K562 (cell line): ENCODE results near the gene SIT1. TPM values are rescaled to one million over a fixed set of nuclear protein-coding genes. Genes with fewer than 3 reads are reported as not detected.

Experiments
- ARID1B ChIP-seq: fragments of 450-650 bp; IDR thresholded peaks from 2 replicates; pipeline ENCODE4 v1.6.1; 2016; ENCODE audit warnings: antibody characterized with exemption, mild to moderate bottlenecking, inconsistent platforms
- EP300 ChIP-seq: IDR thresholded peaks from 2 replicates; pipeline ENCODE4 v1.6.1; 2012; ENCODE audit warnings: low read length, improper control_type of control experiment
- ERF ChIP-seq: fragments of 450-650 bp; formaldehyde crosslinking; IDR thresholded peaks from 2 replicates; pipeline ENCODE4 v1.4.0; 2020; ENCODE audit warnings: mild to moderate bottlenecking, mixed read lengths
- FOSL1 ChIP-seq: fragments of 200-800 bp; sonication (Bioruptor generic); conservative IDR thresholded peaks from 2 replicates; pipeline ENCODE4 v1.6.1; 2016; ENCODE audit warnings: missing genetic modification characterization, missing compliant biosample characterization
- HMGN3 ChIP-seq: IDR thresholded peaks from 2 replicates; pipeline ENCODE4 v1.6.1; 2011; ENCODE audit warnings: borderline replicate concordance, low read depth, mild to moderate bottlenecking, mixed read lengths, low read length; ENCODE audit not compliant: insufficient read length; ENCODE audit errors: extremely low read depth
- KLF16 ChIP-seq: IDR thresholded peaks from 2 replicates; pipeline ENCODE4 v1.6.1; 2016; ENCODE audit warnings: antibody characterized with exemption
- RBFOX2 ChIP-seq: fragments of 200-400 bp; formaldehyde crosslinking; IDR thresholded peaks from 2 replicates; pipeline ENCODE4 v1.6.1; 2017; ENCODE audit warnings: low read depth, mild to moderate bottlenecking, low read length, moderate library complexity
- RBM15 ChIP-seq: fragments of 200-400 bp; formaldehyde crosslinking; IDR thresholded peaks from 2 replicates; pipeline ENCODE4 v1.6.1; 2018; ENCODE audit warnings: mild to moderate bottlenecking, low read length, moderate library complexity; ENCODE audit not compliant: insufficient read depth
- RBM22 ChIP-seq: fragments of 200-400 bp; formaldehyde crosslinking; IDR thresholded peaks from 2 replicates; pipeline ENCODE4 v1.6.1; 2018; ENCODE audit warnings: low read length, low read depth; ENCODE audit not compliant: poor library complexity, severe bottlenecking
- SMAD3 ChIP-seq: fragments of 450-650 bp; formaldehyde crosslinking; conservative IDR thresholded peaks from 2 replicates; pipeline ENCODE4 v1.4.0; 2020; ENCODE audit warnings: mild to moderate bottlenecking
- SP1 ChIP-seq: sonication (generic); formaldehyde crosslinking; IDR thresholded peaks from 2 replicates; pipeline ENCODE4 v1.8.1; 2022; ENCODE audit warnings: mild to moderate bottlenecking, missing genetic modification reagents
- SPI1 ChIP-seq: IDR thresholded peaks from 2 replicates; pipeline ENCODE4 v1.6.1; 2011; ENCODE audit warnings: low read depth, low read length, control low read depth, borderline replicate concordance
- TBP ChIP-seq: optimal IDR thresholded peaks from 2 replicates; pipeline ENCODE3; 2011; ENCODE audit warnings: low read depth, low read length, improper control_type of control experiment
- ZNF57 ChIP-seq: fragments of 450-650 bp; formaldehyde crosslinking; IDR thresholded peaks from 2 replicates; pipeline ENCODE4 v1.4.0; 2020; ENCODE audit warnings: mild to moderate bottlenecking, moderate library complexity
- ZNF785 ChIP-seq: fragments of 250-450 bp; sonication (Bioruptor Pico); IDR thresholded peaks from 2 replicates; pipeline ENCODE4 v1.4.0; 2020; ENCODE audit warnings: mild to moderate bottlenecking
- polyA plus RNA-seq, 8 experiments: library from polyadenylated mRNA; depleted of rRNA in 4 of 8; stranded (reverse) in 5 of 8; unstranded in 3 of 8; fragments of >200 nt; fragmentation: Nextera tagmentation in 2 of 8; fragmentation: Illumina TruSeq in 1 of 8; extraction: Ambion mirVana in 2 of 8; extraction: Trizol in 1 of 8; gene quantifications; 2 replicates each; pipeline versions ENCODE4 v1.2.1 to v1.2.3, GENCODE V29; 2011 to 2014; ENCODE audit warnings: inconsistent platforms in 1 of 8, missing spikeins in 1 of 8
- total RNA-seq, 7 experiments: library from RNA; depleted of rRNA in 6 of 7; stranded (reverse); fragments of >200 nt in 6 of 7; fragmentation: Illumina TruSeq in 2 of 7; extraction: Trizol in 2 of 7; gene quantifications; 2 replicates each; pipeline versions ENCODE4 v1.2.1 to v1.2.3, GENCODE V29; 2011 to 2021; ENCODE audit warnings: low replicate concordance in 1 of 7
- TF ChIP-seq, protein P1 (sequence below): fragments of 250-450 bp; sonication (Bioruptor Pico); IDR thresholded peaks from 2 replicates; pipeline ENCODE4 v1.5.1; 2021; ENCODE audit warnings: mild to moderate bottlenecking
- TF ChIP-seq, protein P2 (sequence below): sonication (generic); formaldehyde crosslinking; IDR thresholded peaks from 2 replicates; pipeline ENCODE4 v1.8.0; 2022; ENCODE audit warnings: mild to moderate bottlenecking, low read depth, missing genetic modification reagents
- TF ChIP-seq, protein P3 (sequence below): fragments of 450-650 bp; IDR thresholded peaks from 2 replicates; pipeline ENCODE4 v1.6.1; 2018; ENCODE audit not compliant: partially characterized antibody
- TF ChIP-seq, protein P4 (sequence below), 2 experiments: fragments of 450-650 bp in 1 of 2; IDR thresholded peaks; 2 replicates each; pipeline ENCODE4 v1.6.1; 2011 to 2017; ENCODE audit warnings: low read depth in 2 of 2, antibody characterized with exemption in 1 of 2, borderline replicate concordance in 1 of 2, low read length in 1 of 2, mild to moderate bottlenecking in 1 of 2, mixed read lengths in 1 of 2; ENCODE audit not compliant: control insufficient read depth in 1 of 2

Gene SIT1
- total and polyA plus RNA-seq, 9 of the 15 experiments (the other 6 are each of a cell fraction or from before 2014, with no cell fraction given) = not detected

DNA sequence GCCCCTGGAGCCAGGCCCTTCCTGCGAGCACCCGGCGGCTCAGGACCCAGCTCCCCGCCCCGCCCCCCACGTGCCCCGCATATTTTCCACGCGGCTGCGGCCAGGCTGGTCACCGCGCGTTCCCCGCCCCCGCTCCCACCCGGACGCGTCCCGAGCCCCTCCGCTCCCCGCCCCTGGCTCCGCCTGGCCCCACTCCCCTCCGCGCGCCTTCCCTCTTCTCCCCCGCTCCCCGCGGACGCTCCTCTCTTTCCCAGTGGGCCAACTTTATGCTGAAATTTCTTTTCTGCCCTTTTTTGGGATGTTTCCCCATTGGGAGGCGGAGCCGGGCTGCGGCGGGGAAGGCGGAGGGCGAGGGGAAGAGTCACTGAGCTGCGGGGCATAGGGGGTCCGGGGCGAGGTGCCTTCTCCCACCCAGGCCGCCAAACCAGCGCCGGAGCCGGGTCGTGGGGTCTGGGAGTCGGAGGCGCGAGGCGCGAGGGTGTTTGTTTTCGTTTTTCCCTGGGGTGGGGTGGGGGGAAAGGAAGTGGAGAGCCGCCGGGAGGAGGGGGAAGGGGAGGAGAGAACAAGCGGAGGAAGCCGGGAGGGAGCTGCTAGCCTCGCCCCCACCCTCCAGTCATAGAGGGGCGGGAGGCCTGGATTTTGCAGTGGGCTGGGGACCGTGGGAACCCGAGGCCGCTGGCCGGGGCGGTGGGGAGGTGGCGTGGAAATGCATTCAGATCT, 40.0 kb upstream of the SIT1 start (continued):
- TF ChIP-seq KLF16 (no peak), ERF (CRISPR knock-in tag) (no peak), ZNF57 (no peak), EP300 (no peak), RBM22 (no peak), SPI1 (no peak), SMAD3 (CRISPR knock-in tag) (no peak), SP1 (CRISPR knock-in tag) (no peak), RBFOX2 (peak; percentile 76), ZNF785 (CRISPR knock-in tag) (no peak), RBM15 (no peak), TBP (no peak), FOSL1 (tag) (no peak), ARID1B (no peak), HMGN3 (no peak)
- TF ChIP-seq, protein P1, sequence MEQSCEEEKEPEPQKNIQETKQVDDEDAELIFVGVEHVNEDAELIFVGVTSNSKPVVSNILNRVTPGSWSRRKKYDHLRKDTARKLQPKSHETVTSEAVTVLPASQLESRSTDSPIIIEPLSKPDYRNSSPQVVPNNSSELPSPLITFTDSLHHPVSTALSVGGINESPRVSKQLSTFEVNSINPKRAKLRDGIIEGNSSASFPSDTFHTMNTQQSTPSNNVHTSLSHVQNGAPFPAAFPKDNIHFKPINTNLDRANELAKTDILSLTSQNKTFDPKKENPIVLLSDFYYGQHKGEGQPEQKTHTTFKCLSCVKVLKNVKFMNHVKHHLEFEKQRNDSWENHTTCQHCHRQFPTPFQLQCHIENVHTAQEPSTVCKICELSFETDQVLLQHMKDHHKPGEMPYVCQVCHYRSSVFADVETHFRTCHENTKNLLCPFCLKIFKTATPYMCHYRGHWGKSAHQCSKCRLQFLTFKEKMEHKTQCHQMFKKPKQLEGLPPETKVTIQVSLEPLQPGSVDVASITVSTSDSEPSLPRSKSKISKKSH (CRISPR knock-in tag) = no peak
- TF ChIP-seq, protein P2, sequence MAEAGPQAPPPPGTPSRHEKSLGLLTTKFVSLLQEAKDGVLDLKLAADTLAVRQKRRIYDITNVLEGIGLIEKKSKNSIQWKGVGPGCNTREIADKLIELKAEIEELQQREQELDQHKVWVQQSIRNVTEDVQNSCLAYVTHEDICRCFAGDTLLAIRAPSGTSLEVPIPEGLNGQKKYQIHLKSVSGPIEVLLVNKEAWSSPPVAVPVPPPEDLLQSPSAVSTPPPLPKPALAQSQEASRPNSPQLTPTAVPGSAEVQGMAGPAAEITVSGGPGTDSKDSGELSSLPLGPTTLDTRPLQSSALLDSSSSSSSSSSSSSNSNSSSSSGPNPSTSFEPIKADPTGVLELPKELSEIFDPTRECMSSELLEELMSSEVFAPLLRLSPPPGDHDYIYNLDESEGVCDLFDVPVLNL (CRISPR knock-in tag) = no peak
- TF ChIP-seq, protein P3, sequence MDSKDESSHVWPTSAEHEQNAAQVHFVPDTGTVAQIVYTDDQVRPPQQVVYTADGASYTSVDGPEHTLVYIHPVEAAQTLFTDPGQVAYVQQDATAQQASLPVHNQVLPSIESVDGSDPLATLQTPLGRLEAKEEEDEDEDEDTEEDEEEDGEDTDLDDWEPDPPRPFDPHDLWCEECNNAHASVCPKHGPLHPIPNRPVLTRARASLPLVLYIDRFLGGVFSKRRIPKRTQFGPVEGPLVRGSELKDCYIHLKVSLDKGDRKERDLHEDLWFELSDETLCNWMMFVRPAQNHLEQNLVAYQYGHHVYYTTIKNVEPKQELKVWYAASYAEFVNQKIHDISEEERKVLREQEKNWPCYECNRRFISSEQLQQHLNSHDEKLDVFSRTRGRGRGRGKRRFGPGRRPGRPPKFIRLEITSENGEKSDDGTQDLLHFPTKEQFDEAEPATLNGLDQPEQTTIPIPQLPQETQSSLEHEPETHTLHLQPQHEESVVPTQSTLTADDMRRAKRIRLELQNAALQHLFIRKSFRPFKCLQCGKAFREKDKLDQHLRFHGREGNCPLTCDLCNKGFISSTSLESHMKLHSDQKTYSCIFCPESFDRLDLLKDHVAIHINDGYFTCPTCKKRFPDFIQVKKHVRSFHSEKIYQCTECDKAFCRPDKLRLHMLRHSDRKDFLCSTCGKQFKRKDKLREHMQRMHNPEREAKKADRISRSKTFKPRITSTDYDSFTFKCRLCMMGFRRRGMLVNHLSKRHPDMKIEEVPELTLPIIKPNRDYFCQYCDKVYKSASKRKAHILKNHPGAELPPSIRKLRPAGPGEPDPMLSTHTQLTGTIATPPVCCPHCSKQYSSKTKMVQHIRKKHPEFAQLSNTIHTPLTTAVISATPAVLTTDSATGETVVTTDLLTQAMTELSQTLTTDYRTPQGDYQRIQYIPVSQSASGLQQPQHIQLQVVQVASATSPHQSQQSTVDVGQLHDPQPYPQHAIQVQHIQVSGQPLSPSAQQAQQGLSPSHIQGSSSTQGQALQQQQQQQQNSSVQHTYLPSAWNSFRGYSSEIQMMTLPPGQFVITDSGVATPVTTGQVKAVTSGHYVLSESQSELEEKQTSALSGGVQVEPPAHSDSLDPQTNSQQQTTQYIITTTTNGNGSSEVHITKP = no peak
- TF ChIP-seq, protein P4, sequence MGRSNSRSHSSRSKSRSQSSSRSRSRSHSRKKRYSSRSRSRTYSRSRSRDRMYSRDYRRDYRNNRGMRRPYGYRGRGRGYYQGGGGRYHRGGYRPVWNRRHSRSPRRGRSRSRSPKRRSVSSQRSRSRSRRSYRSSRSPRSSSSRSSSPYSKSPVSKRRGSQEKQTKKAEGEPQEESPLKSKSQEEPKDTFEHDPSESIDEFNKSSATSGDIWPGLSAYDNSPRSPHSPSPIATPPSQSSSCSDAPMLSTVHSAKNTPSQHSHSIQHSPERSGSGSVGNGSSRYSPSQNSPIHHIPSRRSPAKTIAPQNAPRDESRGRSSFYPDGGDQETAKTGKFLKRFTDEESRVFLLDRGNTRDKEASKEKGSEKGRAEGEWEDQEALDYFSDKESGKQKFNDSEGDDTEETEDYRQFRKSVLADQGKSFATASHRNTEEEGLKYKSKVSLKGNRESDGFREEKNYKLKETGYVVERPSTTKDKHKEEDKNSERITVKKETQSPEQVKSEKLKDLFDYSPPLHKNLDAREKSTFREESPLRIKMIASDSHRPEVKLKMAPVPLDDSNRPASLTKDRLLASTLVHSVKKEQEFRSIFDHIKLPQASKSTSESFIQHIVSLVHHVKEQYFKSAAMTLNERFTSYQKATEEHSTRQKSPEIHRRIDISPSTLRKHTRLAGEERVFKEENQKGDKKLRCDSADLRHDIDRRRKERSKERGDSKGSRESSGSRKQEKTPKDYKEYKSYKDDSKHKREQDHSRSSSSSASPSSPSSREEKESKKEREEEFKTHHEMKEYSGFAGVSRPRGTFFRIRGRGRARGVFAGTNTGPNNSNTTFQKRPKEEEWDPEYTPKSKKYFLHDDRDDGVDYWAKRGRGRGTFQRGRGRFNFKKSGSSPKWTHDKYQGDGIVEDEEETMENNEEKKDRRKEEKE (IDR thresholded peaks at IDR 0.05; ENCODE audit: borderline replicate concordance in 1 of 2, control insufficient read depth in 1 of 2, low read depth in 2 of 2, low read length in 1 of 2) = no peak
